Astrocyte of the spinal cord (primary cell): Measurements from ENCODE around the gene TRIO.

Experiments used
- DNase-seq: peaks from one replicate; pipeline ENCODE4 v3.0.0; 2011; ENCODE audit warnings: low read depth, low spot score
- H3K4me3 ChIP-seq: 2 replicates; pipeline ENCODE4 v1.5.1; 2011; ENCODE audit warnings: low read depth, mild to moderate bottlenecking, low read length, moderate library complexity
- CTCF ChIP-seq: IDR thresholded peaks from 2 replicates; pipeline ENCODE4 v1.5.1; 2012; ENCODE audit warnings: low read depth, mild to moderate bottlenecking, low read length, inconsistent platforms
- in situ Hi-C: cut with HindIII; loops from 2 replicates; pipeline ENCODE4 v1.10.0; 2017; ENCODE audit warnings: low sequenced_read_pairs

The TRIO gene

GRCh38 chr5:14298126-14298847 is 155.1 kb downstream of the TRIO start:
- in situ Hi-C loops: no loop called here
- TF ChIP-seq CTCF: no peak
- H3K4me3 ChIP-seq: no peak overlapping the region
- DNase-seq: no peak

GRCh38 chr5:14299666-14300065 is 156.5 kb downstream of the TRIO start:
- in situ Hi-C loops: no loop called here
- no peak overlapping the region for H3K4me3 ChIP-seq
- no peak for DNase-seq
- no peak for TF ChIP-seq CTCF

DNA sequence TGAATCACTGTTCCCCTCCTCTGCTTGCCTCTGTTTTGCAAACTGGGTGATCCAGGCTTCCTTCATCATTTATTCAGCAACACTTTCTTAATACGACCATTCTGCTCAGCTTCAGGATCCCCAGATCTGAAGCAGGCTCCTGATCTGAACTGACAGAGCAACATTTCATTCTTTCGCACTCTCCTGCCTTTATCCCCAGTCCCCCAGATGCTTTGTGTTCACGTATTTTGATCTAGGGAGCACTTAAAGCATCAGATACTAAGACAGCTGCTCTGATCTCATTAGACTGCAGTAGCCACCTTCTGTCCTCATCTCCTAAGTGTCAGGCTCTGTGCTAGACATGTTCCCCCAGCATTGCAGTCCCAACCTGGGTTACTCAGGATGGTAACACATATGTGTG is 158.0 kb downstream of the TRIO start:
- no peak for TF ChIP-seq CTCF
- no peak for DNase-seq
- in situ Hi-C loops: no loop called here

DNA sequence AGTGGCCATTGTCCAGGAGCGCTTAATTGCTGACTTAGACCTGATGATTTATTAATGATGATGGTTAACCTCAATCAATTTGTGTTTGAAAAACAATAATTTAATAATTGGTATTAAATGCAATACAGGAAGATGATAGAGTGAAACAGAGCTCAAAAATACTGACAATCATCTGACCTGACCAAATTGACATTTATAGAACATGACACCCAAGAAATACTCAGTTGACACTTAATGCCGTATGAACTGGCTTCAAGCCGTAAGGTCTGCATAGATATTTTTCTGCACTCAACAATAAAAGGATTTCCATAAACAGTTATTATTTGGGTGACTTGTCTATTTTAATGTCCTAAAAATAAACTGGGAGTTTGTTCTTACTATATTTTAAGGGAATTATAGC is 159.2 kb downstream of the TRIO start:
- no peak for TF ChIP-seq CTCF
- no peak overlapping the region for H3K4me3 ChIP-seq
- in situ Hi-C loops: no loop called here
- DNase-seq: no peak

More for the DNA sequence above, 158.0 kb downstream of the TRIO start:
- no peak overlapping the region for H3K4me3 ChIP-seq

- H3K4me3 ChIP-seq: no peak overlapping the region
- DNase-seq: peak; percentile 85
- no peak for TF ChIP-seq CTCF
- in situ Hi-C loops: no loop called here
These were observed 161.9 kb downstream of the TRIO start for GRCh38 chr5:14305045-14305444.

DNA sequence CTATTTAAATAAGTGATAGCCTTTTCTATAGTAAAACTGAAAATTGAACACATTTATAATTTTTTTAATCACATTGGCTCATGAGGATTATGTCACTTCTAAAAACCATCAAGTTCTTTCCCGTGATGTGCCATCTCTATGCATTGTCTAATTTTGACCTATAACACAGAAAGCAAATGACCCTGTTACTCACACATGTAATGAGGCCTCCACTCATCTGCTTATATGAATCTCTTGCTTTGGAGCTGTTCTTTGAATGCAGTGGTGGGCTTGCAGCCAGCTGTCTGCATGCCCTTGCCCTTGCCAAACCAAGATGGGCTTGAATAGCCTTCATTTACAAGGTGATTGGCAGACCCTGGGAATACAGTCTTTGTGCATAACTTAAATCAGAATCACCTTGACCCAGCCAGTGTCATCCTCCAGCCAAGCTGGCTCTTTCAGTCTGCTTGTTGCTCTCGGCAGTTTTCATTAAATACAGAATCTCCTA is 163.2 kb downstream of the TRIO start:
- in situ Hi-C loops: no loop called here
- no peak for TF ChIP-seq CTCF
- no peak overlapping the region for H3K4me3 ChIP-seq
- DNase-seq: peak; percentile 28
